ENCODE data around the gene RAB3A.

DNA sequence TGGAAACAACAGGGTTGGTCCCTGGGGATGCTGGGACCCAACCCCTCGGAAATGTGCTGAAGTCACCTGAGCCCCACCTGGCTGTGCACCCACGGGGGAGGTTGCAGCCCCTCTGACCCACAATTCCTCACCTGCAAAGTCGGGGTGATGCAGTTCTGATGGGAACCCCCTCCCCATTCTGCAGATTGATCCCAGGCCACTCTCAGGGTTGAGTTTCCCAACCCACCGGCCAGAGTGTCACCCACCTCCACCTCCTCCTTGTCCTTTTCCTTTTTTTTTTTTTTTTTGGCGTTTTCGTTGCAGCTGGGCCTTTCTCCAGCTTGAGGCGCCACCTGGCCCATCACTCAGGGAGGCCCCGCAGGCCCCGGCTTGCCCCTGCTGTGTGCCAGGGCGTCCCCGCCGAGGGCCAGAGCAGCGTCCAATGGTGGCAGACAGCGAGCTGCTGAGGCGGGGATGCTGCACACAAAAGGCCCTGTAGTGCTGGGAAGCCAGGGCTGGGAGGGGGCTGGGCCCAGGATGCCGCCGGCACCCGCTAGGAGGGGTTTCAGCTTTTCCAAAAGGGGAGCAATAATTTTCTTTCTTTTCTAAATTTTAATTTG lies 46.3 kb downstream of the RAB3A start:
- TF ChIP-seq, protein P1, sequence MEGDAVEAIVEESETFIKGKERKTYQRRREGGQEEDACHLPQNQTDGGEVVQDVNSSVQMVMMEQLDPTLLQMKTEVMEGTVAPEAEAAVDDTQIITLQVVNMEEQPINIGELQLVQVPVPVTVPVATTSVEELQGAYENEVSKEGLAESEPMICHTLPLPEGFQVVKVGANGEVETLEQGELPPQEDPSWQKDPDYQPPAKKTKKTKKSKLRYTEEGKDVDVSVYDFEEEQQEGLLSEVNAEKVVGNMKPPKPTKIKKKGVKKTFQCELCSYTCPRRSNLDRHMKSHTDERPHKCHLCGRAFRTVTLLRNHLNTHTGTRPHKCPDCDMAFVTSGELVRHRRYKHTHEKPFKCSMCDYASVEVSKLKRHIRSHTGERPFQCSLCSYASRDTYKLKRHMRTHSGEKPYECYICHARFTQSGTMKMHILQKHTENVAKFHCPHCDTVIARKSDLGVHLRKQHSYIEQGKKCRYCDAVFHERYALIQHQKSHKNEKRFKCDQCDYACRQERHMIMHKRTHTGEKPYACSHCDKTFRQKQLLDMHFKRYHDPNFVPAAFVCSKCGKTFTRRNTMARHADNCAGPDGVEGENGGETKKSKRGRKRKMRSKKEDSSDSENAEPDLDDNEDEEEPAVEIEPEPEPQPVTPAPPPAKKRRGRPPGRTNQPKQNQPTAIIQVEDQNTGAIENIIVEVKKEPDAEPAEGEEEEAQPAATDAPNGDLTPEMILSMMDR (IDR thresholded peaks at IDR 0.05): no peak
- TF ChIP-seq POLR2A (IDR thresholded peaks at IDR 0.05): no peak
